NCI-H2196 treated with DMSO at 0.1 percent for 48 hours (cell line): ENCODE results near the gene MTNR1A.

ENCODE experiments used
- DNase-seq: peaks from one replicate; lab custom pipeline; 2025; ENCODE audit not compliant: unreplicated experiment; lab: John Stamatoyannopoulos, UW

The MTNR1A gene

DNA sequence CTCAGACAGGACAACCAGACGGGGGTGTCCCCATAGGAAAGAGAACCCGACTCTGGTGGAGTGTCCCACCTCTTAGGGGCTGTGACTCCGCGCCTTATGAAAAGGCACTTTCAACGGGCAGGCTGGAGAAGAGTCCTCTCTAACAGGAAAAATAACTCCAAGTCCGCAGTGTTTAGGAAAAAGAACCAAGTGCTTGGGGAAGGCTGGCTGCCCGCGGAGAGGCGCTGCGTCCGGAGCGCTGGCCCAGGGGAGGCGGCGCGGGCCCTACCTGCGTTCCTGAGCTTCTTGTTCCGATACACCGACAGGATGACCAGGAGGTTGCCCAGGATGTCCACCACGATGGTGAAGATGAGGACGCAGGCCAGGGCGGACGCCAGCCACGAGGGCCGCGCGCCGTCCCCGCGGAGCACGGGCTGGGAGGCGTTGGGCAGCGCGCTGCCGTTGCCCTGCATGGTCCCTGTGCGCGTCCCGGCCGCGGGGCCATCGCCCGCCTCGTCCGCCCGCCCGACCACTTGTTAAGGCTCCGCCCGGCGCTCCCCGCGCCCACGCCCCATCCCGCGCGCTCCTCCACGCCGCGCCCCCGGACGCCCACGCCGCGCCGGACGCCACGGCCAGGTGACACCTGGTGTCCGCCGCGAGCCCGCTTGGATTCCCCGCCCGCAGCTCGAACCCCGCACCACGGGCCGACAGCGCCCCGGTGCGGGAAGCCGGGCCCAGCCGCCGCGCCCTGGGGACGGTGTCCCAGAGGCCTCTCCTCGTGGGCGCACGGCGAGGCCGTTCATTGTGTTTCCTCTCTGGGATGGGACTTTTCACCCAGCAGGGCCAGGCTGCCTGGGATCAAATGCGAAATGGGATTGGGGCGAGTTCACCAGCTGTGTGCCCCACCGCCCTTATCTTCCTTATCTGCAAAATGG is at the start of gene MTNR1A:
Gene MTNR1A (minus strand): TSS at position 654 of the 914 bp plus-strand sequence. CDS start 202 bp downstream, at position 452.
- DNase-seq = no peak

DNA sequence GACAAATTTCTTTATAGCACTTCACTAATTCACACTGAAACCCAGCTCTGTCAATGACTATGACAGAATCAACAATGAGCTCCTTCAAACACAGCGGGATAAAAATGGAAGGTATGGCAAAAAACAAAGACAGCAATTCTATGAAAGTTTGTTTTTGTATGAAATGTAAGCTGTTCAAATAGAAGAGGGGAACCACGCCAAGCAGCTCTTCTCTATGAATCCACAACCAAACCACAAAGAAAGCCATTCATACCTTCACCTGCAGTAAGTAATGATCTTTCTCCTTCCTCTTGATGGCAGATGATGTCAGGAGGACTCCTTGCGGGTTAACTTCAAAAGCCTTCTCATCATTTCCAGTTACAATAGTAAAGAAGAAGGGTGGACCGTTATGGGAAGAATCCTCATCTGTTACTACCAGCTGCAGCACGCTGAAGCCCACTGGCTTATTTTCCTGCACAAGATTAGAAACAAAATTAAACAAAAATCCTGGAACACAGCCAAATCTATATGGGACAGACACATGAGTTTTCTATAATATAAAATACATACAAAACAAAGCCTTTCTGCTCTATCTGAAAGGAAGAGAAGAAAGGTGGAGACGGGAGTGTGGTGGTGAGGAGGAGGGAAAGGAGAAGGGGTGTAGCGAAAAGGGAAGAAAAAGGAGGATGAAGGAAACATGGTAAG is 48.9 kb upstream of the MTNR1A start:
- DNase-seq = peak; percentile 9

DNA sequence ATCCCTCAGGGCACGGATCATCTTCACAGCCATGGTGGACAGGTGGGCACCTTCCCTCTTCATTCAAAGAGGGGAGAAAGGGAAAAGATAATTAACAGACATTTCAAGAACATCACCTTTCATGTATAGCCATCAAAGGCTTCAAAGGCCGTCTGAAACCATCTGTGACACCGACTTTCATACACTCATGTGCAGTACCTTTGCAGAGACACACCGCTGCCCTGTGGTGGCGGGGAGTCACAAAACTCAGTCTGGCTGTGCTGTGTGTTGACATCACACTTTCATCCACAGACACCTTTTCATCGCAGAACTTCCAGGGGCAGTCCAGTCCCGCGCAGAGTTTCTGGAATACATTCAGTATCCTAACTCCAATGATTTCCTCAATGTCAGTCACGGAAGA is 47.6 kb upstream of the MTNR1A start:
- no peak for DNase-seq

DNA sequence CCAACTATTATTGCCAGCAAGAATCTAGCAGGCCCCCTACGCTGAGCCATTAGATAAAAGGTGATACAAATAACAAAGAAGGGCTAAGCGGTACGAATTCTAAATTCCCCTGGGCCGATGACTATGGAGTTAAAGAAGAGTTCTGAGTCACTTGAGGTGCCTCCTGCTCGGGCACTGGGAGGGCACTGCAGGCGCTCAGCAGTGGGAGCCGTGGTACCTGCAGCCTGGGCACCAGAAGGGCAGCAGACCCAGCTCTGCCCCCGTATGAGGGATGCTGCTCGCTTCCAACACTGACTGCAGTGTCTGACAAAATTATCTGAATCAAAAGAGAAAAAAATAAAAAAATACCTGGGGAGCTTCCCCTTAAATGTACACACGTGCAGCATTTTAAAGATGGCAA is 44.1 kb upstream of the MTNR1A start:
- no peak for DNase-seq

DNA sequence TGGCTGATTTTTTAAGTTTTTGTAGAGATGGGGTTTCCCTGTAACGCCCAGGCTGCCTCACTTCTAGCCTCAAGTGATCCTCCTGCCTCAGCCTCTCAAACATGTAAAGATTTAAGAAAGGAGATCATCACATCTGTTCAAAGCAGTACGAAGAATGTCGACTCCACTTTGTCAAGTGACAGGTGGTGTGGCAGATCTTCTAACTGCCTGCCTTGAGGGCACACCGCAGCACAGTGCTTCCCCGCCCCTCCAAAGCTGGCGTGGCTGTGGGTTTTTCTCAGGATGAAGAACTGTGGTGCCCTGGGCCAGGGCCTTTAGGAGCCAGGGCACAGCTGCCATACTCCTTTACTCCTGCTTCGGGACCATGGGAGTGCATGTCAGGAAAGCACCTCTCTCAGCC is 43.3 kb upstream of the MTNR1A start:
- DNase-seq = no peak

DNA sequence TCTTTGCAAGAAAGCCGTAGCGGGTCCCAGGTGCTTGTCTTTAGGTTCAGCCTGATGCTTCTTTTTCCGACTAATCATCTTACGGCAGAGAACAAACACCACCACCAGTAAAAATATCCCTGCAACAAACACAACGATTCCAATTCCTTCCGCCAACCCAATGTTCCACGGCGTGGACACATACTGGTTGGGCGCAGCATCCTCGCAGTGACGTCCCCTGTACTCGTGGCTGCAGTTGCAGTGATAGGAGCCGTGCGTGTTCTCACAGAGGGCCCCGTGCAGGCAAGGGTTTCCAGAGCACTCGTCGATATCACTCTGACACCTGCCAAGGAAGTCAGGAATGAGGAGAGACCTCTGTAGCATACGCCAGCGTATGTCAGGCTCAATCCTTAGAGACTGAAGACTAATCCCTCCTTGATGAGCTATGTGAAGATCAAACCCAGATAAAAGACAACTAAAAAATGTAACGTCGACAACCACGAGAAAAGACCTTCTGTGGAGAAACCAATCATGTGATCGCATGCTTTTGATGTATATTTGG is 41.6 kb upstream of the MTNR1A start:
- no peak for DNase-seq

DNA sequence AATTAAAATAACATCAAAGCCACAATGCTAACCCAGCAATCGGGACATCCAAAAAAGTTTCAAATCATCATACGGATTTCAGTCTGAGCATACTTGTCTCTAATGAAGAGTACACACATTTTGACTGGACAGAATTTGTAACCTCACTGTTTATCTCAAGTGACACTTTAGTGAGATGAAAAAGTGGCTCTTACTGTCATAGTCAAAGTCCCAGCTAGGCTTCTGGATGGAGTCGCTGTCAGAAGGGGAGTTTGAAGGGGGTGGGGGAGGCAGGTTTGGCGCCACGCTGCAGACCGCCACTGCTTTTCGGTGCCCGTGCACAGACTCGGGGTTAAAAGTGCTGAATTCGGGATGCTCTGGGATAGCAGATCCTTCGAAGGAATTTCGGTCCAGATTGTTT is 41.0 kb upstream of the MTNR1A start:
- DNase-seq = no peak

DNA sequence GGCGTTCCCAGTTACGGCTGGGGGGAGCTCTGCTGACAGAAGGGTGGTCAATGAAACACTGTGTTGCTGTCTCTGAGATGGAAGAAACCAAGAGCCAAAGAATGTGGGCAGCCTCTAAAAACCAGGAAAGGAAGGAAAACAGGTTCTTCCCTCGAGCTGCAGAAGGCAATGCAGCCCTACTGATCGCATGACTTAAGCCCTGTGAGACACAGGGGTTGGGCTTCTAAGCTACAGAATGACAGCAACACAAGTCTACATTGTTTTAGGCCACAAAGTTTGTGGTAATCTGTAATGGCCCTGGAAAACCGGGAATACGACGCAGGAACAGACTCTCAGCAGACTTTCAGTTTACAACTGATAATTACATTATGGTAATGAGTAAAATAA is 38.2 kb upstream of the MTNR1A start:
- DNase-seq = no peak

DNA sequence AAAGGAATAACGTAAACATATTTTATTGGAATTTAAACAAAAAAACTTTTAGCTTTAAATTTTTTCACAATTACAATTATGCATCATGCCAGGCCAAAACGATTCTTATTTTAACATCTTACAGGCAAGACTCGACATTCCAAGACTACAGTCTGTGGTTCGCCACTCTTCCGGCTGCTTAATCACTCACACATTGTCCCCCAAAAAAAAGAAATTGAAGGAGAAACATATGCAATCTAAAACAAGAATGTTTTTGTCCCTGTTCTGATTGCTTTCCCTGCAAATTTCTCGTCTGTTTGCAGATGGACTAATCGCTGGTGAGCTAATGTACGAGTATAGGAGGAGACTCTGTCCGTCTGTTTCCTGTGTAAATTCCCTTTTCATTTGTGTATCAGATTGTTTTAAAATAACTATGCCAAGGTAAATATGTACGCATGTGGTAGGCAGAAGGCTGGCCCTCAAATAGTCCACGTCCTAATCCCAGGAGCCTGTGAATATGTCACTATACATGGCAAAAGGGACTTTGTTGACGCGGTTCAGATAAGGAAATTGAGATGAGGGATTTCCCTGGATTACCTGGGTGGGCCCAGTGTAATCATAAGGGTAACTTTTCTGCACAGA is 37.7 kb upstream of the MTNR1A start:
- DNase-seq = no peak

DNA sequence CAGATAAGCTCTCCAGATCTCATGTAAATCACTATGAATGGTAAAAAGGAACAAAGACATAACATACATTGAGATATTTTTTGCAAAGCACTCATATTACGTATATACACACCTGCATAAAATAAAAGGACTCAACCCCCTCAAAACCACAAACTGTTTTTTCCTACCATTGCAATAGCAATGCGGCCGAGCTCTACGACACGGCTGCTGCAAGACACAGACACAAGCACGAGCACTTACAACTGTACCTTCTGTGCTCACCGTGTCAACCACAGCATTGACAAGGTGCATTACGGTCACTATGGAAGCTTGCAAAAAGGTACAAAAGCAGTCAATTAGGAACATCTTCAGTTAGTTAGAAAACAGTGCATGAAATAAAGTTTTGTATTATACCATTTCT is 37.1 kb upstream of the MTNR1A start:
- no peak for DNase-seq

DNA sequence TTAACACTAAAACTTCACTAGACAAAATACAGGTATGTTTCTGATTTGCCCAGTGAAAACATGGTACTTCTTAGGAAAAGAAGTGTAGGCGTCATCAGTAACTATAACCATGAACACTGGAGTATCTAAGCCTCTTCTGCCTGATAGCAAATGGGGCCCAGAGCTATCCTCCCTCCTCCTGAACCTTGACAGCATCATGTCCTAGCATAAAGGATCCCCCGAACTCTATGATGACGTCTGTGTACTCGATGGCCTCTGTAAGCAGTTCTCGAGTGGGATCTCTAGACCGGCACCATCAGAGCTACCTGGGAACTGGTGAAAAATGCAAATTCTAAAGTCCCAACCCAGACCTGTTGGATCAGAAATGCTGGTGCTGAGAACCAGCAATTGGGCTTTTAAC is 36.3 kb upstream of the MTNR1A start:
- no peak for DNase-seq

DNA sequence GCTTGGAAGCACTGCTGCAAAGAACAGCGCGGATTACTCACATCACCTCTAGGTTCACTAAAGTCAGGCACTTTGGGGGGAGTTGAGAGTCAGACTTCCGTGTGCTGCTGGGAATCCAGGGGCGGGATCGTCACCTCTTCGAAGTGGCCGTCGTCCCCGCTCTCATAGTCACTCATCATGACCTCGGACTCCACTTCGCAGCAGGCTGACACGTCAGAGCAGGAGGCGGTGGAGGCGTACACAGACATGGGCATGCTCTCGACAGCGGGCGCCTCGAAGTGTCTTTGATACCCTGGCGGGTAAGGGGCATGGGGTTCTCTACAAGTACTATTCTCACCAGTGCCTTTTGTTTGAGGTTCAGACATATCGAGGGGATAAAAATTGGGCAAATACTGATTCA is 33.1 kb upstream of the MTNR1A start:
- no peak for DNase-seq

DNA sequence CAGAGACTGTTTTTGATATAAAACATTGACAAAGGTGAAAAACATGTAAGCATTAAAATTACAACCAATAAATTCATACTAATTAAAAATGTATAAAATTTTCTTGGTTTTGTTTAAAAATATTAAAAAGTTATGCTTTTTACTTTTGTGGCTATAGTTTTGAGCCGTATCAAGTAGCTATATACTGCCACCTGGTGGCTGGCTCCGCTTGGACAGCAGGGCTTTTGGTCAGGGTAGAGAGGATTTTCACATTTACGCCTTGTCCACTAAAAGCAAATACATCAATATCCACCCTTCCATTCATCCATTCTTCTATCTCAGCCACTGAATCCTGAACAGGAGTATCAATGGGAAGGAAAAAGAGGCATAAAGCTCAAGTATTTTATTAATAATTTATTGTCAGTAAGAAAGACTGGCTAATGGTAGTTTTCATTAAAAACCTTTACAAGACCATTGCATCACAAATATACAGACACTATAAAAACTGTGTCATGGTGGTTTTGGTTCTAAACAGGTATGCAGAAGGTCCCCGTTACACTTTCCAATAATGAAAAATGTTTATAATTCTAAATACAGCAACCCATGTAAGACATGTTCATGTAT is 32.1 kb upstream of the MTNR1A start:
- DNase-seq = no peak

DNA sequence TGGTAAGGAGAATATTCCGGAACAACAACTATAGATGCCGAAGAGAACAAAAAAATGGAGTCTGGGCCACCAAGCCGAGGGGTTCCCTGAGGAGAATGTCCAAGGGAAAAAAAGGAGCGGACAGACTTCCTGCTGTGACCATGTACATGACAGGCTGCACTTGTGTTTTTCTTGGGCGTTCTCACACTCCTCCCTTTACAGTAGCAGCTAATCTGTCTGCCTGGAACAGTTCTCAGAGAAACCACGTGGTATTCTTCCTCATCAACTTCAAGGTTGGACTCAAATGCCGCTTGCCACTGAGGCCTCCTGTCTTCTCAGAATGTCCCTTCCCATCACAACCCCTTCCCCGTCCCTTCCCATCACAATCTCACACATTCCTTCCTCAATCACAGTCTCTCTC is 30.8 kb upstream of the MTNR1A start:
- DNase-seq = no peak

DNA sequence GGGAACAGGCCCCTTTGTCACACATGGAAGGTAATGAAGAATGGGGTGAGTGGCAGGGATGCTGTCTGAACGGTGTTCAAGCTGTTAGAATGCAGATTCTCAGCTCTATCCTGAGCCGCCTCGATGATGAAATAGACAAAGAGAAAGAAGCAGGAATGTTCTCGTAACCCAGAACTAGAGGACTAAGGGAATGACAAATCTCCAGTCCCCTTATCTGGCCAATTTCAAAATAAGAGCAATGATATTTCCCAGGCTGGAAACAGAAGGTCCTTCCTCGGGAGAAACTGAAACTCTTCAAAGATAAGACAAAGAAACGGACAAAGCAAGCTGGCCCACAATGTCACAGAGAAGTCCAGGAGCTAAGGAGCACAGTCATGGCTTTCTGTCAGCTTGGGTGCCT is 29.5 kb upstream of the MTNR1A start:
- no peak for DNase-seq

DNA sequence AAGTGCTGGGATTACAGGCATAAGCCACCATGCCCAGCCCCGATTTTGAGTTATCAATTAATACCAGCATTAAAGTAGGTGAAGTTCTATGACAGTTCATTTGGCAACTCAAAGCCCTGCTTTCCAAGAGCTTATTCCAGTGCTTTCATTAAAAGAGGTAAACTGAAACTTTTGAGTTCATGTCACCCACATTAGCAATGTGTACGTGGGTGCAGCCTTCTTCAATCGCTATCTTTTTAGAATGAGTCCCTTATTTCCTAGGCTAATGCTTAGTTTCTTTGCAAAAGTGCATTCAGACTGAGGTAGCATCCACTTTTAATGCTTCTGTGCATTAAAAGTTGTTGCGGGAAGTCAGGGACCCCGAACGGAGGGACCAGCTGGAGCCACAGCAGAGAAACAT is 26.1 kb upstream of the MTNR1A start:
- no peak for DNase-seq

DNA sequence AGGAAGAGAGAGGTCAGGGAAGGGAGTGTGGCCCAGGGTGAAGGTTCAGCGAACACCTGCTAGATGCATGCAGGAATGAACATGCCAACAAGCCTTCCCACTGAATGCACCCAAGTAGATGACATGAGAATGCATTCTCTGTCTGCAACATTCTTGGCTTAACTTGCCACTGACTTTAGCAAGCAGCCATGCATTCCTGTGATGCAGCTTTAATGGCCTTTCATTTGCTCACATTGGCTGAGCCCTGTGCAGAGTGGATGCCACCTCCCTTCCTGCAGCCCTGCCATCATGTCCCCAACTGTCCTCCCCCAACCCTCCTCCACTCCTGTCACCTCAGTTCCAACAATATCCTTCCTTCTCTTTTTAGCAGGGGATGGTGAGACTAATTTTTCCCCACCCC is 25.3 kb upstream of the MTNR1A start:
- no peak for DNase-seq

DNA sequence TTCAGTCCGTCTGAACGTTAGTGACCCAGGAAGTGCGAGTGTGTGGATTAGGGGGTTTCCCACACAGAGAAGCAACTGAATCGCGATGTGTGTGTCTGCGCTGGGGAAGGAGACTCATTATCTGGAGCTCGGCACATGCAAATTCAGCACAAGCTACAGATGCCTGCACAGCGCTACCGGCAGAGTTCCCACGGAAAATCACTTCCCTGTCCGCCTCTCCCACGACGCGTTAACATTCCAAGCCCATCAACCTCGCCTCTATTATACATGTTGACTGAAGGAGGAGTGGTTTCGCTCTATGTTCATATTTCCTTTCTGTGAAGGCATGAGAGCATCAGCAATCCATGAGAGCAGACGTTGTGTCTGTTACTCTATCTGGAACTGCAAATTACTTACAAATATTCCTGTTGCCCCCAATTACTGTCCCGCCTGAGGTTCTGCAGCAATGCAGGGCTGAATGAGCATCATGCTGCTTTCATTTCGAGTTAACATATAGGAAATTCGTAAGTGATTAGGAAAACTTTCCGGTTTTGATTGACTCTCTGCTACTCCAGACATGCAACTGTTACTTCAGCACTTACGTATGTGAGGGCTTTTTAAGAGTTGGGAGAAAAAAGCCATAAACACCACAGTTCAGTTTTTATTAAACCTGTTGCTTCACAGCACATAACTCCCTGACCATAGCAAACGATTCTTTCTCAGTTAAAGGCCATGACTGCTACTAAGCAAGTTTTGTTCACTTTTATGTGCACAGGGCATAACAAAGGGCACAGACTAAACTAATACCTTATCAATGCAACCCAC is 15.0 kb upstream of the MTNR1A start:
- DNase-seq = no peak

DNA sequence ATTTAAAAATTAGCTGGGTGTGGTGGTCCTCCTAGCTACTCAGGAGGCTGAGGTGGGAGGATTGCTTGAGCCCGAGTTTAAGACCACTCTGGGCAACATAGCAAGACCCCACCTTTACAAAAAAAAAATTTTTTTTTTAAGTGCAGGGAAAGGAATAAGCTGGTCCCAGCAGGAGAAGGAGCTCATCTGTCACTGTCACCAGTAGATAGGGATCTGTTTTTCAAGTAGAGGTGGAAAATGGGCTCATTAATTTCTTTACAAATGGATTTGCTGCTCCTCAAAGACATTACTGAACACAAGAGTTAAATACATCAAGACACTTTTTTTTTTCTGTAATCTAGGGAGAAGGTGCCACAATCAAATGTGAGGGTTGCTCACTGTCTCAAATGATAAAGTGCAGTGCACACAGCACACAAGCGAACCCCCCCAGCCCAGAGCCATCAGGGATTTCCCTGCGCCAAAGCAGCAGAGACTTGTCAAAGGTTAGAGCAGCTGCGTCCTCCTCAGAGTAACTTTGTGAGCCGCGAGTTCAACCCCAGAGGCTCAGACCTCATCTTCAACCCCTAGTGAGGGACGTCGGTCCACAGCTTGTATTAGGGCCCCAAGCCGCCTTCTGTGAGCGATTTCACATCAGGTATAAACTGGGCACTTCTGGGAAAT is 14.3 kb upstream of the MTNR1A start:
- DNase-seq = no peak

DNA sequence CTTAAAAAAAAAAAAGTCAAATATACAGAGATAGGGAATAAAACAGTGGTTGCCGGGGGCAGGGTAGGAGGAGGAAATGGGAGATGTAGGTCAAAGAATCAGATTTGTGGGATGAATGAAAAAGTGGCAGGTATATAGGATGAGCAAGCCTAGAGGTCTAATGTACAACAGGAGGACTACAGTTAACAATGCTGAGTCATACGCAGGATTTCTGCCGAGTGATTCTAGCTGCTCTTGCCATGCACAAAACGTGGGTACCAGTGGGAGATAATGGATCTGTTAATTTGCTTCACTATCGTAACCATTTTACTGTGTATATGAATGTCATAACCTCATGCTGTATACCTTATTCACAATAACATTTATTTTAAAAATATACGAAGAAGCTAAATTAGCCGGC is 10.7 kb upstream of the MTNR1A start:
- no peak for DNase-seq
